HG03460 (cell line): ENCODE data around the gene COL19A1.
"Not testable (repeated sequence)": the region's sequence is repeated elsewhere in the genome, so short reads cannot be mapped to it uniquely, and the experiment has no call there.

ENCODE experiments used
- ATAC-seq: cut with Tn5 transposase; IDR thresholded peaks from one replicate; pipeline ENCODE4 v1.9.1; 2021; ENCODE audit not compliant: unreplicated experiment

Gene COL19A1

GRCh38 chr6:69894578-69895347 lies 28.4 kb downstream of the COL19A1 start:
- ATAC-seq: peak; percentile 64

DNA sequence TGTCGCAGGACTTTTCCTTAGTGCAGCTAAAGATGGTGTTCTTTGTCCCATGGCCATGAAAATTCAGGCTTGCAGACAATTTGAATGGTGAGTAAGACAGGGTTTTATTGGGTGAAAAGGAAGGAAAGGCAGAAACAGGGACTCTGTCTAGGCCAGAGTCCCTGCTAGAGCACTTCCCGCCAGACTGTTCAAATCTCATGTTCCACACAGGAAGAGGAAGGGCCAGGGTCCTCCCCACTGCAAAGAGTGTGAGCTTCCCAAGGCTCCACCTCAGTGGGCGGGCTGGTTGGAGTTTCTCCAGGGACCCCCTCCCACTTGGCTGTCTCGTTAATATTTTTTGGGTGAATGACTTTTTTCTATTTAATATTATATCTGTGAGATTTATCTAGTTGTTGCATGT lies 29.0 kb downstream of the COL19A1 start:
- ATAC-seq: no peak

GRCh38 chr6:69900869-69901268 lies 34.5 kb downstream of the COL19A1 start:
- no peak for ATAC-seq

DNA sequence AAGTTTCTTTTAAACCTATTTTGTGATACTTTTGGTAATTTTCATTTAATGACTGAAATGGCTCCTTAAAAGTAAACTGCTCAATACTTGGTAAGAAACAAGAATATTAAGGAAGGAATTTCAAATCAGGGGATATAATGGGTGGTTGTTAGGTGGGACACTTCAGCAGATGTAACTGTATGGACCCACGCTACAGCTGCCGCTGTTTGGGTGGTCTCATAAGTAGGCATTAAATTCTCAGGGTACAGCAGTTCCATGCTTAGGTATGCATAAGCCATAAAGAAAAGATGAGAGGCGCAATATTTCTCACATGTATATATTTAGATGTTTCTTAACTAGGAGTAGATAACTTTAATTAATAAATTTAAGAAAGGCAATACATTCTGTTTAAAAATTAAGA lies 35.0 kb downstream of the COL19A1 start:
- ATAC-seq: no peak

DNA sequence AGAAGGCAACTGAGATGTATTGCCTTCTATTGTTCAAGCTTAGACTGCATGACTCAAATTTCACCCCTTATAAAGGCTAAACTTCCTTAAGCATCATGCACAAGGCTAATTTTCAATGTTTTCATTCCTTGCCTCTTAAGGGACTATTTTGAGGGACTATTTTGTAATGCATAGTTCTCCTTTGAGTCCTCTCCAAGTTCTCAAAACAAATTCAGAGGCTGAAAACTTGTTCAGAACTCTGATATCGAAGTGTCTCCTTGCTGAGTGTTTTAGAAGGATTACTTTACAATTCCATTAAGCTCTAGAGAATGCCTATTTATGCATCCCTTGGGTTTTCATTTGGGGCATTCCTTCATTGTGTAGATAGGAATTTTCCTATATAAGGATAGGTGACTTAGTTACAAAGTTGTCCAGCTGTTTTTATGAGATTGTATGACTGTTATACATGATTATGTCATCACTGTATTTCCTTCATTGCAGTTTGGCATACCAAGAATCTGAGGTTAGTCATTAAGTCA lies 41.7 kb downstream of the COL19A1 start:
- no peak for ATAC-seq

- ATAC-seq: no peak
These were observed 47.0 kb downstream of the COL19A1 start for GRCh38 chr6:69913361-69913760.

GRCh38 chr6:69914015-69914485 lies 47.7 kb downstream of the COL19A1 start:
- ATAC-seq: no peak

GRCh38 chr6:69915346-69915745 lies 49.0 kb downstream of the COL19A1 start:
- ATAC-seq: no peak

- peak; percentile 69 for ATAC-seq
These were observed 51.5 kb downstream of the COL19A1 start for GRCh38 chr6:69917834-69918233.

GRCh38 chr6:69918813-69919475 lies 52.6 kb downstream of the COL19A1 start:
- ATAC-seq: no peak

DNA sequence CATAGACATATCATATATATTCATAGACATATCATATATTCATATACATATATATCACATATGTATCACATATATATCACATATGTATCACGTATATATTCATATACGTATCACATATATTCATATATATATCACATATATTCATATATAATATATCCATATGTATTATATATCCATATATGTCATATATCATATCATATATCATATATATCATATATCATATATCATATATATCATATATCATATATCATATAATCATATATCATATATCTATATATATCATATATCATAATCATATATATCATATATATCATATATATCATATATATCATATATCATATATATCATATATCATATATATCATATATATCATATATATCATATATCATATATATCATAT lies 54.7 kb downstream of the COL19A1 start:
- ATAC-seq: not testable (repeated sequence)

DNA sequence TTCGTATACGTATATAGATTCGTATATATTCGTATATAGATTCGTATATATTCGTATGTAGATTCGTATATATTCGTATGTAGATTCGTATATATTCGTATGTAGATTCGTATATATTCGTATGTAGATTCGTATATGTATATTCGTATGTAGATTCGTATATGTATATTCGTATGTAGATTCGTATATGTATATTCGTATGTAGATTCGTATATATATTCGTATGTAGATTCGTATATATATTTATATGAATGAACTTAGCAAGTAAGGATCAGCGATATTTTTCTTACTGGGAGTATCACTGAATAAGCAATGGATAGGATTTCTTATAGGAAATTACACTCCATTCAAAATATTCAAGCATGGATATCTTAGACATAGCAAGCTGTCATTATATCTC lies 55.3 kb downstream of the COL19A1 start:
- ATAC-seq: not testable (repeated sequence)

GRCh38 chr6:69926745-69927144 lies 60.4 kb downstream of the COL19A1 start:
- ATAC-seq: no peak

DNA sequence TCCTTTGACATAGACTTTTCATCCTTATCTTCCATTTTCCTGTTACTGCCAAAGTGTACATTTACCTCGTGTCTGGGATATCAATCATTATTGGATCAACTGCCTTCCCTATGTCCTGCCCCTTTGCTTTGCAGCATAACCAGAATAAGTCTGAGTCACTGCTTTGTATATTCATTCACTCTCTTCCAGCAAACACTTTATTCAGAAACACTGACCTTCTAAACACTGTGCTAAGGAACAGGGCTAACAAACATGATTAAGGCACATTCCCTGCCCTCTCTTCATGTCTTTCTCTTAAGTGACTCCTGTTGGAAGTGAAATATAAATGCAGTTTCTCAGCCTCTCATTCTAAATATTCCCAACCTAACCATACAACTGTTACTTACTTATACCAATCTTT lies 66.9 kb downstream of the COL19A1 start:
- ATAC-seq: no peak

- ATAC-seq: no peak
These were observed 68.7 kb downstream of the COL19A1 start for GRCh38 chr6:69935079-69935478.

DNA sequence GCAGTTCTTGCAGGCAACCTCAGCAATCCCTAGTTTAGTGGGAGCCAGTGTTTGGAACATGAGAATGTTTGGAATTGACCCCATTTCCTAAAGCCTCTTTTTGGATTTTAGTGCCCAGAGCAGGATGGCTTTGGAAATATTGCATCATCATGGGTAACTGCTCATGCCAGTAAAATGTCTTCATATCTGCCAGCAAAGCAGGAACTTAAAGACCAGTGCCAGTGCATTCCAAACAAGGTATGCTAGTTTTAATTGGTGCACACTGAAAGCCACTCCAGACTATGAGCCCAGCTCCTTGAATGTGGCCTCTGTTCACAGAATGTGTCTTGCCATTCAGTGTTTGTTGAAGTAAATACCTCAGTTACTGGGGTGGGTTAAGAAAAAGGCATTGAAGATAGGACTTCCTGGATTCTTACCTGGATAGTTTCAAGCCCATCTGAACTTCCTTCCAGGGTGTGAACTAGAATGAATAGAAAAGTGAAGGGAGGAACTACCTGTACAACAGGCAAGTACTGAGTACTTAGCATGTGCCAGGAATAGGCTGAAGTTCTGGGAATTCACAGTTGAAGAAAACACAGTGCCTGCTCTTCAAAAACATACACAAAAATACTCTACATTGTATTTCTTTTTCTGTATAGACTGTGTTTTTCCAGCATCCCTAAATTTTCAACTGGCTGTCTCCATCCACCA lies 70.5 kb downstream of the COL19A1 start:
- ATAC-seq: no peak

DNA sequence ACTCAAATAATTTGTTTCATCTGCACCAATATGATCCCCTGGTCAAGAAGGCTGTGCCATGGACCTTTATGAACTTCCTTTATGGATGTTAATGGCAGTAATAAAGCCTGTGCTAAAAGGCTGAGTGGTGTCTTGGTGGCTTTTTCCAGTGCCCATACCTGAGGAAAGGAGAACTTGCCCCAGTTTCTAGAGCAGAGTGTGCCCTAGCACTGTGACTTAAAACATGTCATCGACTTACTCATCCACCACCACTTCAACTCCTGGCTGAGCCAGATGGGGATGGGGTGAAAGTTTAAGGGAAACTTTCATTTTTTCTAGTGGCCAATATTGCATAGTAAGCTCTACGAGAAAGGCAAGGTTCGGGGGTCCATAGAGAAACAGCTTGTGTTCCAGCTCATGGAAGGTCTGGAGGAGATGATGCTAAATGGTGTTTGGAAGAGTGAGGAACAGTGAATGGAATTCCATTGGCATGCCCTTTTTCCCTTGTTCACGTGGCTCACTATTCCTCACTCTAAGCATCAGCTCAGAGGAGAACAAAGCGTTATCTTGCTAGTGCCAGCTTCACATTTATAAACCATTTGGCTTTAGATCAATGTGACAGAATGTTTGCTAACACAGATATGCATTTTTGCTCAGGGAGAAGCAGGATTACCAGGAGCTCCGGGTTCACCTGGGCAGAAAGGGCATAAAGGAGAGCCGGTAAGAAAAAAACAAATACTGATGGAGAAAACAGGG lies 71.2 kb downstream of the COL19A1 start:
- ATAC-seq: no peak

DNA sequence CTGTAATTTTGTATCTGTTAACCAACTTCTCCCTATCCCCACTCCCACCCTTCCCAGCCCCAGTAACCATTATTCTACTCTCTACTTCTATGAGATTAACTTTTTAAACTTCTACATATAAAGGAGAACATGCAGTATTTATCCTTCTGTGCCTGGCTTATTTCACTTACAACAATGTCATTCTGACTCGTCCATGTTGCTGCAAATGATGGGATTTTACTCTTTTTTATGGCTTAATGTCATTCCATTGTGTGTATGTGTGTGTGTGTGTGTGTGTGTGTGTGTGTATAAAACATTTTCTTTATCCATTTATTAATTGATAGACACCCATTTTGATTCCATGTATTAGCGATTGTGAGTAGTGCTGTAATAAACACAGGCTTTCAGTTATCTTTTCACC lies 76.1 kb downstream of the COL19A1 start:
- no peak for ATAC-seq

GRCh38 chr6:69945192-69945591 lies 78.8 kb downstream of the COL19A1 start:
- ATAC-seq: no peak

DNA sequence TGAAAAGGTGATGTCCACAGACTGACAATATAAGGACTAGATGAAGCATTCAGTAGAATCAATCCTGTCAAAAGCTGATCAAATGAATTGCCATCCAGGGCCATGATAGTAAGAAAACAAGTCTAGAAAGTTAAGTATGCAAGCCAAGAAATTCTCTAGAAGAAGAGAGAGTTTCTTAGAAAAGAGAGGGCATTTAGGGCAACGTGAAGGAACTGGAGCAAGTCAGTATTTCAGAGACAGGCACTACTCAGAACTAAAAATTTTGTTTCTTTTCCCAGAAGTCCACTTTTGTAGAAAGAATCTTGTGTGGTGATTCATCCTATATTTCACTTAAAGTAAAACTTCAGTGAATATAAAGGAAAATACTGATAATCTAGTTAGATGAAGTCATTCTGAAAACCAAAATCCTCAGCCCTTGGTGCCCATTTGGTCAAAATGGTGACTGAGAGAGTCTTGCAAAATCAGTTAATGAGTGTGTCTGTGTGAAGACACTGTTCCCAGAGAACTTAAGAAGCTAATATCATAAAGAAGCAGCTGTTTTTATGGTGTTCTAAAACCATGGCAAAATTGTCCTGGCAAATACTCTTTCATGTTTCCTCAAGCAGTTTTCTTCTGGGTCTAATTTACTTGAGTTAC lies 82.2 kb downstream of the COL19A1 start:
- ATAC-seq: no peak

DNA sequence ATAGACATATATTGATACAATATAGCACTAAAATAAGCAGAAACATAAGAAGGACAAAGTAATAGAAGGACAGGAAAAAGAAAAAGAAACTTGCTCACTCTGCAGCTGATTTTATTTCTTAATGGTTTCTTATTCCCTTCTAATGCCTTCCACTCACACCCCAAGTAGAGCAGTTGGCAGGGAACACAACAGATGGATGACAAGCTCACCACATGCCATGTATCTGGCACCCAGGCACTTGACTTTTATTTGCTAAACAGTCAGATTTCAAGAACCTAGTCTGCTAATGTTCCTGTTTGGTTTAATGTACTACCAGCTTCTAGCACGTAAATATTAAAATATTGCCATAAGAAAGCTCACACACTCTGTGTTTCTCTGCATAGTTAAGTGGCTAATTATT lies 87.1 kb downstream of the COL19A1 start:
- ATAC-seq: no peak
